ENCODE data around the gene MPRIP.

MPRIP gene

DNA sequence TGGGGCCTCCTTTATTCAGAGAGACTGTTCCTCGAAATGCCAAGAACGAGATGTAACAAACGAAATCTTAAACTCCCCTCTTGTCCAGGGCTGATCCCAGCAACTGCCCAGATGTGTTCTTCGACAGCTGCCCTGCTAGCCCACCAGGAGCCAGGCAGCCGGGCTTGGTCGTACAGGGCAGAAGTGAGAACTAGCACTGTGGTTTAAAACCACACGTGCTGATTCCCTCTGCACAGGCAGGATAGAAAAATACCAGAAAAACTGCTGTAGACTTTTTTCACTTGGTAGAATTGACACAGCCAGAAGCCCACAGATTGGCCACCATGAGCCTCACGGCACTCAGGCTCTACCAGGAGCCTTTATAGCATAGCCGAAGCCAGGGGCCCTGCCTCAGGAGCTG is 130.7 kb downstream of the MPRIP start:
- H3K4me3 ChIP-seq (ENCODE audit: low read depth, low read length) = no peak overlapping the region
- TF ChIP-seq CTCF (IDR thresholded peaks at IDR 0.05; ENCODE audit: borderline replicate concordance, insufficient read depth, low read depth, low read length) = no peak

- no peak overlapping the region for H3K4me3 ChIP-seq (ENCODE audit: low read depth, low read length)
- TF ChIP-seq CTCF (IDR thresholded peaks at IDR 0.05; ENCODE audit: borderline replicate concordance, insufficient read depth, low read depth, low read length) = no peak
Observed at GRCh38 chr17:17173921-17174320, 131.7 kb downstream of the MPRIP start.

GRCh38 chr17:17175340-17175739 is 133.1 kb downstream of the MPRIP start:
- H3K4me3 ChIP-seq (ENCODE audit: low read depth, low read length) = no peak overlapping the region
- no peak for TF ChIP-seq CTCF (IDR thresholded peaks at IDR 0.05; ENCODE audit: borderline replicate concordance, insufficient read depth, low read depth, low read length)

GRCh38 chr17:17175917-17176316 is 133.7 kb downstream of the MPRIP start:
- TF ChIP-seq CTCF (IDR thresholded peaks at IDR 0.05; ENCODE audit: borderline replicate concordance, insufficient read depth, low read depth, low read length) = no peak
- no peak overlapping the region for H3K4me3 ChIP-seq (ENCODE audit: low read depth, low read length)

GRCh38 chr17:17176341-17176740 is 134.1 kb downstream of the MPRIP start:
- no peak overlapping the region for H3K4me3 ChIP-seq (ENCODE audit: low read depth, low read length)
- TF ChIP-seq CTCF (IDR thresholded peaks at IDR 0.05; ENCODE audit: borderline replicate concordance, insufficient read depth, low read depth, low read length) = no peak

DNA sequence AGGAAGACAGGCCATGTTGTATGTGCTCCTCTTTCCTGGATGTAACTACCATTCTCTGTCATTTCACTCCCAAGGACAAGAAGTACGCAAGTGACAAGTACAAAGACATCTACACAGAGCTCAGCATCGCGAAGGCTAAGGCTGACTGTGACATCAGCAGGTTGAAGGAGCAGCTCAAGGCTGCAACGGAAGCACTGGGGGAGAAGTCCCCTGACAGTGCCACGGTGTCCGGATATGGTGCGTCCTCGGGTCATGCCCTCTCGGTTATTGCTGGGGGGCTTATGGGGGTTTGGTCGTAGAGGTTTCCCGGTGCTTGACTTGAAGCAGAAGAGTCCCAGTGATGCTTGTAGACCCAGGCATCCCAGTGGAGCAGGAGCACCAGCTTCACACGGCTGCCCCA is 134.9 kb downstream of the MPRIP start:
- TF ChIP-seq CTCF (IDR thresholded peaks at IDR 0.05; ENCODE audit: borderline replicate concordance, insufficient read depth, low read depth, low read length) = no peak
- no peak overlapping the region for H3K4me3 ChIP-seq (ENCODE audit: low read depth, low read length)

DNA sequence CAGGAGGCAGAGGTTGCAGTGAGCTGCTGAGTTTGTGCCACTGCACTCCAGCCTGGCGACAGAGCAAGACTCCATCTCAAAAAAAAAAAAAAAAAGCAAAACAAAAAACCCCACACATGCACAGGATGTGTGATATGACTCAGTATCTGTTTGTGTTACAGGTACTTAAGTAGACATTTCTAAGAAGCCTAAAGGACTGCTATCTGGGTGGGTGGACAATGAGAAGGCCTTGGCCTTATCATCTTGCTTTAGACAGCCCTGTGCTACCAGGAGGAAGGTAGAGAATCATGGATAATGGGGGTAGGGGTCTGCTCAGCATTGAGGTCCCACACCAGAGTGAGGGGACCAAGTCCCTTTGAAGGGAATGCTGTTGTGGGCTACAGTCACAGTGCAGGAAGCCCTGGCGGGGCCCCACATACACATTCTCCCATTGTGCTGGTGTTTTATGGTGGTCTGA is 137.1 kb downstream of the MPRIP start:
- H3K4me3 ChIP-seq (ENCODE audit: low read depth, low read length) = no peak overlapping the region
- no peak for TF ChIP-seq CTCF (IDR thresholded peaks at IDR 0.05; ENCODE audit: borderline replicate concordance, insufficient read depth, low read depth, low read length)
